Measurements from ENCODE around the gene PLCB4. TPM values are rescaled to one million over a fixed set of nuclear protein-coding genes. Genes with fewer than 3 reads are reported as not detected.

Gene PLCB4
- total RNA-seq, 4 donors from 2014 or later: 30.7 to 61.8 (median 47.6) TPM

- Histone ChIP-seq H3K36me3 (no peaks in the 10 kb centered on the region), H3K9me3 (peaks cover 0 to 3% (median 0%) of the 10 kb centered on the region in 4 donors), H3K4me3 (no peak overlapping the region), H3K27me3 (no peaks in the 10 kb centered on the region), H3K27ac (replicated peaks in 1 of 4) (no peak overlapping the region), H3K4me1 (peaks cover 20 to 49% (median 32%) of the 10 kb centered on the region in 4 donors)
- no peak for DNase-seq (ENCODE audit: extremely low spot score)
- TF ChIP-seq EP300 (IDR thresholded peaks at IDR 0.05) (no peak), CTCF (IDR thresholded peaks at IDR 0.05) (no peak), POLR2AphosphoS5 (IDR thresholded peaks at IDR 0.05) (no peak), POLR2A (IDR thresholded peaks at IDR 0.05; ENCODE audit: low read depth) (no peak)
- intact Hi-C loops (cut with DNase I): no loop called here
Measured at GRCh38 chr20:9088556-9088955, 19.7 kb downstream of the PLCB4 start.

- peaks cover 22 to 55% (median 28%) of the 10 kb centered on the region in 4 donors for H3K4me1 ChIP-seq
- TF ChIP-seq POLR2AphosphoS5 (IDR thresholded peaks at IDR 0.05) (no peak), CTCF (IDR thresholded peaks at IDR 0.05) (no peak), POLR2A (IDR thresholded peaks at IDR 0.05; ENCODE audit: low read depth) (no peak), EP300 (IDR thresholded peaks at IDR 0.05) (no peak)
- WGBS: 69% methylated on average over 3 of the region's 3 CpGs
- no peak for DNase-seq (ENCODE audit: extremely low spot score)
- H3K27me3 ChIP-seq: no peaks in the 10 kb centered on the region
- no peak overlapping the region for H3K4me3 ChIP-seq
- peaks cover 0 to 3% (median 0%) of the 10 kb centered on the region in 4 donors for H3K9me3 ChIP-seq
- H3K36me3 ChIP-seq: no peaks in the 10 kb centered on the region
- H3K27ac ChIP-seq (replicated peaks in 1 of 4): peak overlapping the region in 2 of 4 donors; percentile 1 to 51
- intact Hi-C loops (cut with DNase I): no loop called here
Measured at GRCh38 chr20:9092113-9092512, 23.2 kb downstream of the PLCB4 start.

- Histone ChIP-seq H3K4me1 (peaks cover 22 to 55% (median 28%) of the 10 kb centered on the region in 4 donors), H3K27me3 (no peaks in the 10 kb centered on the region), H3K4me3 (no peak overlapping the region), H3K36me3 (no peaks in the 10 kb centered on the region), H3K9me3 (peaks cover 0 to under 1% (median 0%) of the 10 kb centered on the region in 4 donors), H3K27ac (replicated peaks in 1 of 4) (peak overlapping the region in 3 of 4 donors; percentile 1 to 51 (median 41))
- WGBS: 85% methylated on average over 3 of the region's 3 CpGs
- TF ChIP-seq POLR2AphosphoS5 (IDR thresholded peaks at IDR 0.05): no peak
- TF ChIP-seq POLR2A (IDR thresholded peaks at IDR 0.05; ENCODE audit: low read depth): no peak
- no peak for TF ChIP-seq EP300 (IDR thresholded peaks at IDR 0.05)
- no peak for TF ChIP-seq CTCF (IDR thresholded peaks at IDR 0.05)
- DNase-seq (ENCODE audit: extremely low spot score): no peak
- intact Hi-C loops (cut with DNase I): no loop called here
Measured at GRCh38 chr20:9092655-9093054, 23.8 kb downstream of the PLCB4 start.

GRCh38 chr20:9093218-9093957, 24.5 kb downstream of the PLCB4 start:
- DNase-seq (ENCODE audit: extremely low spot score): no peak
- Histone ChIP-seq H3K9me3 (no peaks in the 10 kb centered on the region), H3K27me3 (no peaks in the 10 kb centered on the region), H3K4me3 (peak overlapping the region in 1 of 4 donors; percentile 8), H3K4me1 (peaks cover 22 to 51% (median 28%) of the 10 kb centered on the region in 4 donors), H3K27ac (replicated peaks in 1 of 4) (peak overlapping the region; percentile 32 to 55 (median 46)), H3K36me3 (no peaks in the 10 kb centered on the region)
- TF ChIP-seq POLR2A (IDR thresholded peaks at IDR 0.05; ENCODE audit: low read depth): no peak
- no peak for TF ChIP-seq POLR2AphosphoS5 (IDR thresholded peaks at IDR 0.05)
- no peak for TF ChIP-seq EP300 (IDR thresholded peaks at IDR 0.05)
- no peak for TF ChIP-seq CTCF (IDR thresholded peaks at IDR 0.05)
- intact Hi-C loops (cut with DNase I): no loop called here
- 62% methylated on average over 8 of the region's 8 CpGs for WGBS
